SK-N-MC (cell line): ENCODE results near the gene PNKD.

Experiments
- DNase-seq: peaks from one replicate; pipeline ENCODE4 v3.0.0-alpha.2; 2011; ENCODE audit warnings: low read depth, low spot score
- H3K27ac ChIP-seq: fragments of 200-600 bp; sonication (generic); 2 replicates; pipeline ENCODE4 v1.5.1; 2016; ENCODE audit warnings: mixed run types
- H3K36me3 ChIP-seq: fragments of 200-600 bp; sonication (generic); 2 replicates; pipeline ENCODE4 v1.6.1; 2017; ENCODE audit warnings: antibody characterized with exemption, low read length, mixed read lengths; ENCODE audit not compliant: insufficient read depth
- H3K4me3 ChIP-seq: fragments of 200-600 bp; sonication (generic); 2 replicates; pipeline ENCODE4 v1.5.1; 2016
- H3K9ac ChIP-seq: fragments of 200-600 bp; sonication (generic); 2 replicates; pipeline ENCODE4 v1.8.0; 2017; ENCODE audit warnings: mixed run types, mixed read lengths; ENCODE audit not compliant: insufficient read length
- H3K9me3 ChIP-seq: fragments of 200-600 bp; sonication (generic); 2 replicates; pipeline ENCODE4 v1.6.1; 2017; ENCODE audit warnings: low read depth, mild to moderate bottlenecking, antibody characterized with exemption, low read length, moderate library complexity, mixed read lengths
- EZH2 ChIP-seq: fragments of 200-600 bp; sonication (generic); IDR thresholded peaks from one replicate; pipeline ENCODE4 v1.6.1; 2017; ENCODE audit warnings: antibody characterized with exemption
- FOXP2 ChIP-seq: optimal IDR thresholded peaks from 2 replicates; pipeline ENCODE3; 2011; ENCODE audit warnings: mild to moderate bottlenecking, moderate library complexity; ENCODE audit not compliant: insufficient read depth; ENCODE audit errors: extremely low read length, control extremely low read depth
- POLR2AphosphoS5 ChIP-seq: IDR thresholded peaks from 2 replicates; pipeline ENCODE4 v1.6.1; 2012; ENCODE audit warnings: mild to moderate bottlenecking, low read depth, low read length, borderline replicate concordance

The PNKD gene

GRCh38 chr2:218392459-218392858 is 122.1 kb downstream of the PNKD start:
- no peak for DNase-seq
- Histone ChIP-seq H3K27ac (no peak overlapping the region), H3K9me3 (no peaks in the 10 kb centered on the region), H3K4me3 (no peak overlapping the region), H3K9ac (no peak overlapping the region), H3K36me3 (no peaks in the 10 kb centered on the region)
- no peak for TF ChIP-seq FOXP2
- no peak for TF ChIP-seq EZH2
- TF ChIP-seq POLR2AphosphoS5, result no peak

GRCh38 chr2:218392891-218393462 is 122.7 kb downstream of the PNKD start:
- DNase-seq, result no peak
- H3K27ac ChIP-seq, result no peak overlapping the region
- no peaks in the 10 kb centered on the region for H3K9me3 ChIP-seq
- TF ChIP-seq EZH2 (no peak), POLR2AphosphoS5 (no peak), FOXP2 (no peak)
- H3K4me3 ChIP-seq, result no peak overlapping the region
- H3K36me3 ChIP-seq, result no peaks in the 10 kb centered on the region
- no peak overlapping the region for H3K9ac ChIP-seq

- no peak for TF ChIP-seq FOXP2
- TF ChIP-seq POLR2AphosphoS5, result no peak
- TF ChIP-seq EZH2, result no peak
- H3K4me3 ChIP-seq, result no peak overlapping the region
- no peak overlapping the region for H3K9ac ChIP-seq
- no peak for DNase-seq
- no peak overlapping the region for H3K27ac ChIP-seq
- no peaks in the 10 kb centered on the region for H3K36me3 ChIP-seq
- H3K9me3 ChIP-seq, result no peaks in the 10 kb centered on the region
Measured at GRCh38 chr2:218393750-218394290, 123.5 kb downstream of the PNKD start.

- no peak overlapping the region for H3K9ac ChIP-seq
- H3K4me3 ChIP-seq, result no peak overlapping the region
- no peak overlapping the region for H3K27ac ChIP-seq
- H3K36me3 ChIP-seq, result no peaks in the 10 kb centered on the region
- DNase-seq, result no peak
- TF ChIP-seq EZH2 (no peak), FOXP2 (no peak), POLR2AphosphoS5 (no peak)
- no peaks in the 10 kb centered on the region for H3K9me3 ChIP-seq
Measured at GRCh38 chr2:218394298-218395089, 124.2 kb downstream of the PNKD start.

- no peak overlapping the region for H3K9ac ChIP-seq
Measured at GRCh38 chr2:218395090-218395444, 124.7 kb downstream of the PNKD start.

GRCh38 chr2:218395456-218395825 is 125.1 kb downstream of the PNKD start:
- H3K36me3 ChIP-seq, result no peaks in the 10 kb centered on the region
- DNase-seq, result no peak
- TF ChIP-seq FOXP2, result no peak
- H3K27ac ChIP-seq, result peak overlapping the region; percentile 79
- peak overlapping the region; percentile 58 for H3K9ac ChIP-seq
- peak overlapping the region; percentile 94 for H3K4me3 ChIP-seq
- H3K9me3 ChIP-seq, result no peaks in the 10 kb centered on the region

More at GRCh38 chr2:218395090-218395444, 124.7 kb downstream of the PNKD start:
- Histone ChIP-seq H3K36me3 (no peaks in the 10 kb centered on the region), H3K4me3 (no peak overlapping the region), H3K27ac (no peak overlapping the region), H3K9me3 (no peaks in the 10 kb centered on the region)
- no peak for DNase-seq
- TF ChIP-seq POLR2AphosphoS5 (no peak), EZH2 (no peak), FOXP2 (no peak)

GRCh38 chr2:218395826-218396687 is 125.7 kb downstream of the PNKD start:
- DNase-seq, result peak; percentile 89
- H3K9ac ChIP-seq, result peak overlapping the region; percentile 90
- TF ChIP-seq FOXP2 (peak; percentile 15), EZH2 (no peak), POLR2AphosphoS5 (peak; percentile 74)
- H3K27ac ChIP-seq, result peak overlapping the region; percentile 97
- H3K36me3 ChIP-seq, result no peaks in the 10 kb centered on the region
- no peaks in the 10 kb centered on the region for H3K9me3 ChIP-seq
- peak overlapping the region; percentile 94 for H3K4me3 ChIP-seq
